ENCODE results near the gene SORCS2. TPM values are rescaled to one million over a fixed set of nuclear protein-coding genes. Genes with fewer than 3 reads are reported as not detected.

Gene SORCS2
- total and polyA plus RNA-seq, 2 of the 8 experiments (the other 6 are each of a cell fraction or from before 2014, with no cell fraction given), result 0.36 to 1.8 TPM

DNA sequence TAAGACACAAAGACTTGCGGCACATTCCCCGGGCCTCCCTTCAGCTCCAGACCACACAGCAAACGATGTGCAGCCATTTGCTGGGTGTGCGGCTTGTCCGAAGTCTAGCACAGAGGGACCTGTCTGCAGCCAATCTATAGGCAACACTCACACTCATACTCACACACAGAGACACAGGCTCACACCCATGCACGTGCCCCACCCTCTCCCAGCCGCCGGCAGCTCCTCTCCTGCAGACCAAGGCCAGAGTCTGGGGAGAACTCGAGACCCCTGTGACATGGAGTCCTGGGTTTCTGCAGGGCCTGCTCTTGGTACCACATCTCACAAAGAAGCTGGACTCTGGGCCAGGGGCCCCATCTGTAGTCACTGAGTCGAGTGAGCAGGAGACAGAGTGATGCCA, 487.8 kb downstream of the SORCS2 start:
- H3K18ac ChIP-seq (ENCODE audit: extremely low read depth, low read length), result no peak overlapping the region
- no peak overlapping the region for H2BK120ac ChIP-seq (replicated peaks; ENCODE audit: low read depth, low read length)
- no peak overlapping the region for H2BK5ac ChIP-seq (ENCODE audit: low read depth, low read length)
- DNase-seq (ENCODE audit: low read depth in 1 of 2, low spot score in 2 of 2) (no peak), FAIRE-seq (no peak)
- WGBS, 2 experiments (ENCODE audit: extremely low coverage in 1 of 2, insufficient coverage in 1 of 2, insufficient read length in 1 of 2, insufficient replicate concordance in 2 of 2, low coverage in 1 of 2, low lambda C conversion rate in 2 of 2, missing lambda C conversion rate in 1 of 2), result 83% methylated on average over 9 of the region's 10 CpGs; no CpG with 5 or more reads in 1 of the 2 experiments
- H3K4ac ChIP-seq (replicated peaks; ENCODE audit: insufficient read length, low read depth, low read length), result no peak overlapping the region
- H3K23ac ChIP-seq (ENCODE audit: insufficient read length), result no peak overlapping the region
- POLR2A ChIA-PET (ENCODE audit: partially characterized antibody), result no interaction called here
- H2BK15ac ChIP-seq (ENCODE audit: low read length), result no peak overlapping the region
- CTCF ChIA-PET (ENCODE audit: partially characterized antibody), result interaction anchor here (0.7 to 1.2 kb wide), 8 partner anchors 9 to 257 kb away, joined by 3 read pairs; no protein-coding TSS in a partner anchor
- H3K4me2 ChIP-seq (ENCODE audit: insufficient read depth in 1 of 2, low read depth in 2 of 2, low read length in 2 of 2), result no peak overlapping the region
- H4K20me1 ChIP-seq (replicated peaks in 1 of 2; ENCODE audit: control insufficient read depth in 1 of 2, insufficient read depth in 2 of 2, low read length in 2 of 2), result no peaks in the 10 kb centered on the region
- H3K4me1 ChIP-seq (replicated peaks in 1 of 4; ENCODE audit: control insufficient read depth in 3 of 4, insufficient read depth in 4 of 4, low read length in 3 of 4), result 0 out of 7 replicates have a peak, but pooled peaks cover 0 to 2% (median 0%) of the 10 kb centered on the region in 4 experiments
- no peaks in the 10 kb centered on the region for H3K23me2 ChIP-seq (ENCODE audit: low read depth, low read length)
- H3K56ac ChIP-seq (replicated peaks; ENCODE audit: insufficient read length, low read depth, low read length), result no peak overlapping the region
- H3K79me2 ChIP-seq (ENCODE audit: control insufficient read depth in 1 of 2, insufficient read depth in 2 of 2, low read length in 2 of 2), result no peaks in the 10 kb centered on the region
- H3K4me3 ChIP-seq (ENCODE audit: extremely low read depth in 1 of 4, insufficient read depth in 2 of 4, low read depth in 3 of 4, low read length in 4 of 4), result no peak overlapping the region
- no peak overlapping the region for H3K14ac ChIP-seq (ENCODE audit: insufficient read length)
- H2AK5ac ChIP-seq (ENCODE audit: low read depth, low read length), result no peak overlapping the region
- H4K91ac ChIP-seq (replicated peaks; ENCODE audit: insufficient read length, low read length), result no peak overlapping the region
- no peaks in the 10 kb centered on the region for H3K79me1 ChIP-seq (ENCODE audit: low read depth, low read length)
- H3K9me3 ChIP-seq (ENCODE audit: insufficient read depth in 2 of 2, low read depth in 1 of 2, low read length in 1 of 2), result peaks cover 0 to 18% of the 10 kb centered on the region in 2 experiments; a peak in 3 of 4 replicates
- no peaks in the 10 kb centered on the region for H3K36me3 ChIP-seq (ENCODE audit: control insufficient read depth in 2 of 4, insufficient read depth in 4 of 4, low read length in 3 of 4)
- no peak overlapping the region for H2BK12ac ChIP-seq (ENCODE audit: low read depth, low read length)
- no peaks in the 10 kb centered on the region for H3K27me3 ChIP-seq (replicated peaks in 1 of 4; ENCODE audit: control insufficient read depth in 3 of 4, extremely low read depth in 1 of 4, insufficient read depth in 3 of 4, low read length in 3 of 4)
- no peak overlapping the region for H2AFZ ChIP-seq (ENCODE audit: low read length)
- no peak overlapping the region for H2BK20ac ChIP-seq (ENCODE audit: low read length)
- no peak overlapping the region for H3K27ac ChIP-seq (ENCODE audit: low read depth, low read length)
- H3K9ac ChIP-seq (replicated peaks in 1 of 4; ENCODE audit: extremely low read depth in 1 of 4, low read depth in 3 of 4, low read length in 3 of 4), result no peak overlapping the region
- no peak overlapping the region for H4K5ac ChIP-seq (ENCODE audit: insufficient read length, low read depth, low read length)
- no peak overlapping the region for H4K8ac ChIP-seq (ENCODE audit: extremely low read depth, insufficient read depth, low read length)
- no peak for TF ChIP-seq EP300 (IDR thresholded peaks at IDR 0.05; ENCODE audit: borderline replicate concordance in 1 of 2, low read depth in 2 of 2, low read length in 2 of 2)
- no peak for TF ChIP-seq SUZ12 (IDR thresholded peaks at IDR 0.05; ENCODE audit: low read length)
- no peak for TF ChIP-seq JUN (IDR thresholded peaks at IDR 0.05; ENCODE audit: low read depth, low read length)
- no peak for TF ChIP-seq SIRT6 (IDR thresholded peaks at IDR 0.05; ENCODE audit: low read length)
- TF ChIP-seq POU5F1 (IDR thresholded peaks at IDR 0.05; ENCODE audit: low read depth, low read length), result no peak
- TF ChIP-seq CHD2 (IDR thresholded peaks at IDR 0.05; ENCODE audit: low read length), result no peak
- no peak for TF ChIP-seq CTBP2 (IDR thresholded peaks at IDR 0.05; ENCODE audit: borderline replicate concordance, insufficient read depth, insufficient read length, low read length)
